CD4-positive, alpha-beta T cell (primary cell): ENCODE results near the gene NPTN. TPM values are rescaled to one million over a fixed set of nuclear protein-coding genes. Genes with fewer than 3 reads are reported as not detected.

ENCODE experiments used
- ATAC-seq: fragments of 200-7000 bp; cut with Tn5 transposase; one replicate; pipeline ENCODE4 v1.10.0; 2022; ENCODE audit warnings: mild to moderate bottlenecking; ENCODE audit not compliant: poor library complexity
- CTCF ChIA-PET: fragments of 350-600 bp; sonication (Branson Sonifier 250); formaldehyde crosslinking; loops from one replicate; lab custom pipeline; 2021; ENCODE audit warnings: antibody characterized with exemption, inconsistent platforms; lab: Charles Lee
- POLR2A ChIA-PET: fragments of 350-600 bp; sonication (Branson Sonifier 250); formaldehyde crosslinking; loops from one replicate; lab custom pipeline; 2021; ENCODE audit warnings: antibody characterized with exemption, inconsistent platforms; lab: Charles Lee
- DNase-seq, 14 experiments: peaks; one replicate each; pipeline ENCODE4 v3.0.0-alpha.2; 2013 to 2020; ENCODE audit warnings: mixed read lengths in 2 of 14
- H3K27ac ChIP-seq, 2 donors: one replicate each; pipeline versions ENCODE4 v1.5.1 to v1.7.0; 2013; ENCODE audit warnings: low read length in 2 of 2, low read depth in 1 of 2, mild to moderate bottlenecking in 1 of 2
- H3K27me3 ChIP-seq, 2 experiments: 1 replicate in 1 of 2; 2 replicates in 1 of 2; pipeline versions ENCODE4 v1.6.1 to v1.7.0; 2013; ENCODE audit warnings: low read length in 2 of 2, control low read depth in 1 of 2, mild to moderate bottlenecking in 1 of 2, moderate library complexity in 1 of 2; ENCODE audit not compliant: insufficient read depth in 2 of 2, control insufficient read depth in 1 of 2
- H3K36me3 ChIP-seq: one replicate; pipeline ENCODE4 v1.6.1; 2013; ENCODE audit warnings: low read length, control low read depth; ENCODE audit not compliant: insufficient read depth
- H3K4me1 ChIP-seq: one replicate; pipeline ENCODE4 v1.6.1; 2013; ENCODE audit warnings: low read length, control low read depth; ENCODE audit not compliant: insufficient read depth
- H3K4me3 ChIP-seq: one replicate; pipeline ENCODE4 v1.5.1; 2013; ENCODE audit warnings: mild to moderate bottlenecking, low read length, moderate library complexity
- H3K9me3 ChIP-seq, 2 experiments: 1 replicate in 1 of 2; 2 replicates in 1 of 2; pipeline versions ENCODE4 v1.6.1 to v1.7.0; 2013; ENCODE audit warnings: low read length in 2 of 2, mild to moderate bottlenecking in 2 of 2, control low read depth in 1 of 2, moderate library complexity in 1 of 2; ENCODE audit not compliant: control insufficient read depth in 1 of 2, insufficient read depth in 1 of 2
- H3K27ac Mint-ChIP-seq: one replicate; pipeline ENCODE4 v1.8.0; 2020; ENCODE audit warnings: mixed read lengths
- H3K27me3 Mint-ChIP-seq: one replicate; pipeline ENCODE4 v1.8.0; 2021; ENCODE audit warnings: mixed read lengths
- H3K36me3 Mint-ChIP-seq: one replicate; pipeline ENCODE4 v1.8.0; 2021; ENCODE audit warnings: low read depth, mixed read lengths
- H3K4me1 Mint-ChIP-seq: one replicate; pipeline ENCODE4 v1.8.0; 2021; ENCODE audit warnings: low read depth, mixed read lengths
- H3K4me3 Mint-ChIP-seq: one replicate; pipeline ENCODE4 v1.8.0; 2020; ENCODE audit warnings: mild to moderate bottlenecking, mixed read lengths
- H3K9me3 Mint-ChIP-seq: one replicate; pipeline ENCODE4 v1.8.0; 2020; ENCODE audit warnings: mixed read lengths
- CTCF ChIP-seq: fragments of 200-600 bp; IDR thresholded peaks from one replicate; pipeline ENCODE4 v1.8.0; 2022; ENCODE audit warnings: antibody characterized with exemption, mild to moderate bottlenecking
- intact Hi-C, 2 experiments: fragments of 100-400 bp; cut with DNase I in 1 of 2; cut with micrococcal nuclease in 1 of 2; formaldehyde crosslinking; loops; one replicate each; pipeline versions ENCODE4 v1.15.1 to v1.9.0; 2023 to 2025; cut with DNase I, micrococcal nuclease
- total RNA-seq, 174 experiments: library from RNA in 2 of 174; stranded (reverse) in 2 of 174; gene quantifications; one replicate each; pipeline ENCODE4 v1.2.3 and lab custom pipeline; 2021 to 2026

Gene NPTN
- total RNA-seq, 2 experiments from 2014 or later: 9.3 to 13.5 TPM

GRCh38 chr15:73658645-73659044, 25.5 kb upstream of the NPTN start:
- H3K4me3 Mint-ChIP-seq: no peak overlapping the region
- no peaks in the 10 kb centered on the region for H3K36me3 Mint-ChIP-seq
- Histone ChIP-seq H3K27me3 (peaks cover 0 to 14% of the 10 kb centered on the region in 2 experiments), H3K4me3 (no peak overlapping the region), H3K9me3 (no peaks in the 10 kb centered on the region), H3K4me1 (no peaks in the 10 kb centered on the region), H3K36me3 (no peaks in the 10 kb centered on the region), H3K27ac (no peak overlapping the region)
- DNase-seq (no peak), ATAC-seq (no peak)
- CTCF ChIA-PET: interaction anchor here (2.2 kb wide), 1 partner anchor 22 kb away, joined by 5 read pairs; no protein-coding TSS in a partner anchor
- TF ChIP-seq CTCF: no peak
- intact Hi-C loops: no loop called here
- H3K27ac Mint-ChIP-seq: no peak overlapping the region
- H3K27me3 Mint-ChIP-seq: peaks cover 50% of the 10 kb centered on the region
- POLR2A ChIA-PET: no interaction called here
- H3K4me1 Mint-ChIP-seq: peaks cover 12% of the 10 kb centered on the region
- no peaks in the 10 kb centered on the region for H3K9me3 Mint-ChIP-seq

GRCh38 chr15:73655724-73656123, 22.5 kb upstream of the NPTN start:
- no peak overlapping the region for H3K27ac ChIP-seq
- H3K4me1 ChIP-seq: no peaks in the 10 kb centered on the region
- H3K4me3 ChIP-seq: no peak overlapping the region
- Mint-ChIP-seq H3K9me3 (no peaks in the 10 kb centered on the region), H3K4me1 (peaks cover 11% of the 10 kb centered on the region), H3K27ac (no peak overlapping the region), H3K36me3 (no peaks in the 10 kb centered on the region), H3K27me3 (peaks cover 52% of the 10 kb centered on the region), H3K4me3 (no peak overlapping the region)
- ChIA-PET POLR2A (no interaction called here), CTCF (no interaction called here)
- no peaks in the 10 kb centered on the region for H3K36me3 ChIP-seq
- intact Hi-C loops: no loop called here
- no peaks in the 10 kb centered on the region for H3K9me3 ChIP-seq
- peaks cover 0 to 14% of the 10 kb centered on the region in 2 experiments for H3K27me3 ChIP-seq
- DNase-seq (no peak), ATAC-seq (no peak)
- TF ChIP-seq CTCF: no peak

GRCh38 chr15:73654659-73655058, 21.5 kb upstream of the NPTN start:
- peaks cover under 1% of the 10 kb centered on the region for H3K4me1 Mint-ChIP-seq
- intact Hi-C loops: no loop called here
- ATAC-seq (no peak), DNase-seq (no peak)
- Histone ChIP-seq H3K36me3 (no peaks in the 10 kb centered on the region), H3K9me3 (no peaks in the 10 kb centered on the region), H3K27ac (no peak overlapping the region), H3K4me1 (no peaks in the 10 kb centered on the region), H3K27me3 (peaks cover 7 to 14% of the 10 kb centered on the region in 2 experiments), H3K4me3 (no peak overlapping the region)
- no peak overlapping the region for H3K4me3 Mint-ChIP-seq
- POLR2A ChIA-PET: no interaction called here
- peaks cover 50% of the 10 kb centered on the region for H3K27me3 Mint-ChIP-seq
- no peaks in the 10 kb centered on the region for H3K9me3 Mint-ChIP-seq
- no peak for TF ChIP-seq CTCF
- H3K36me3 Mint-ChIP-seq: no peaks in the 10 kb centered on the region
- H3K27ac Mint-ChIP-seq: no peak overlapping the region
- CTCF ChIA-PET: no interaction called here
